Measurements from ENCODE around the gene TSHZ2. TPM values are rescaled to one million over a fixed set of nuclear protein-coding genes. Genes with fewer than 3 reads are reported as not detected.

Gene TSHZ2
- total RNA-seq, 1 donor from 2014 or later = 0.27 TPM

DNA sequence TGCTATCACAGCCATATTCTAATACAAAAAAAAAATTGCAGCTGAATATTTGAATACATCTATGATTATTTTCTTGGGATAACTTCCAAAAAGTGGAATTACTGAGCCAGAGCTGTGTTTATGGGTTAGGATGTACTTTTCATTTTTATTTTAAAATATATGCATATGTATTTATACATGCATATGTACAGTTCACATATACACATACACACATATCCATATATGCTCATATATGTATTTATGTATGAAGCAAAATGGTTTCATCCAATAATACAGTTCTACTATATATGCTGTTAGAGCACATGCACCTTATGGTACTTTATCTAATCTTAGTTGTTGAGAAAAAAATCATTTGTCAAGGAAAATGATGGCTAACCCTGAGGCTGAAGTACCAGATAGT lies 54.9 kb downstream of the TSHZ2 start:
- DNase-seq (ENCODE audit: low read depth) = no peak

DNA sequence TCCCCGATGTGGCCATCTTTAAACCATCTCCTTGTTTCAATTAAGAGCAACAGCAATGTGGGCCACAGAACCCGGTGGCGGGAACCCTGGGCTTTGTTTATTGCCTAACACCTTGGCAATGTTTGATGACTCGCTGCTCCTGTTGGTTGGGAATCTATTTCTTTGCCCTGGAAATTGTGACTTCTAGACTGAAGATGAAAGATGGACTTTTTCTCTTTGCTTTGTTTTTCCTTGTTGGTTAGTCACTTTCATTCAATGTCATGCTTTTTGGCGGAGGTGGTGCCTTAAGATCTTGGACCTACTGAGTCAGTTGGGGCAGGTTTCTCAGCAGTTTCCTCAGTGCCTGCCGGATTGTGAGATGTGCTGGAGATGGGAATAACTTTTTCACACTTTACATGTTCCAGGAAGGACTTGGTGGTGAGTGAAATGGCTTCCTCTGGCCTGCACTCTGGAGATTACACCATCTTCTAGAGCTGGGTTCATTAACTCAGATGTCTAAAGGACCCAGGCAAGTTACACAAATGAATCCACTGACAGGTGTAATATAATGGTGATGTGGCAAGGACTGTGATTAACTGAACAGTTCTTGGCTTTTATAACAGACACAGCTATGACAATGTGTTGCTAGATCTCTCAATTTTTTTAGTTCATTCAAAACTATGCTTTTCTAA lies 56.3 kb downstream of the TSHZ2 start:
- no peak for DNase-seq (ENCODE audit: low read depth)

DNA sequence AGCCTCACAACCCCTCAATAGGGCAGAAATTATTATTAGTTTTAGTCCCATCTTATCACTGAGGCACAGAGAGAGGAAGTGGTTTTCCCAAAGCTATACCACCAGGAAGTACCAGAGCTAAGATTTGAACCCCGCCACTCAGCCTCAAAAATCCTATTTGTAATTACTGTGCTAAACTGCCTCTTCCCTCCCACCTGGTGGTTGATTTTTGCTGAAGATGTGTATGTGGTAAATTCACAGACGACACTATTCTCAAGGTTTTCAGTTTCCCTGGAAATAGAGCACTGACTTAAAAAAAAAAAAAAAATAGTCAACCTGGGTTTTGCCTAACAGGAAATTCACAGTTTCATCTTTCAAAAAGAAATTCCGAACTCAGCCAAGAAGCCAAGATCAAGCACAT lies 57.9 kb downstream of the TSHZ2 start:
- no peak for DNase-seq (ENCODE audit: low read depth)

DNA sequence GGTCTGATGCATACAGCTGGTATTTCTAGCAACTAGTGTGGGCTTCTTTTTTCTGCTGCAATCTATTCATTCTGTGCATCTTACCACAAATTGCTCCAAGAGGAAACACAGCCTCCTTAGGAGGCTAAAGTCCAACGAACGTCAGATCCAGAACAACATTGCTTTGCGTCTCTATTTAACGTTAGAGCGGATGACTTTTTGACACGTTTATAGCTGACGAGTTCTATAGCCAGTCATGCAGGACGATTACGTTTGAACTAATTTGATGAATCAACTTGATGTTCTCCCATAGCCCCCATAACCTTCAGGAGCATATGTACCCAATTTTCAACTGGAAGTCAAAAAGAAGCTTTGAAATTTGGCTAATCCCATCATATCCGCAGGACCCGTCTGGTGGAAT lies 59.9 kb downstream of the TSHZ2 start:
- no peak for DNase-seq (ENCODE audit: low read depth)

DNA sequence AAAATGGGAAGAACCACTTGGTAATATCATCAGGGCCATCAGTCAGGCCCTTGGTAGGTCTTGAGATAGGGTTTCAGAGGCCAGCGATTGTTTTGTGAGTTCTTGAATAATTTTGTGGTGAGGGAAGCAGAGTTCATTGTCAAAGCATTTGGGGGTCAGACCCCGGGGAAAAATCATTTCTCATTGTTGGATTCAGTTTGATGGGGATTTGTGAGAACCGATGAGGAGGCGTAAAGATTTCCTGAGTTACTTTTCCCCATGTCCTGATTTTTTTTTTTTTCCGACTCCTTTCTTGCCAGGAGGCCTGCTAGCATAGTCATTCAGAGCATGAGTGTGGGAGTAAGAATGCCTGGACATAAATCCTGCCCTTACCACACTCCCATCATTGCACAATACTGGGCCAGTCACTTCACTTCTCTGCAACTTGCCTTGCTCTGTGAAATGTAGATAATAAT lies 60.3 kb downstream of the TSHZ2 start:
- DNase-seq (ENCODE audit: low read depth) = peak; percentile 5

DNA sequence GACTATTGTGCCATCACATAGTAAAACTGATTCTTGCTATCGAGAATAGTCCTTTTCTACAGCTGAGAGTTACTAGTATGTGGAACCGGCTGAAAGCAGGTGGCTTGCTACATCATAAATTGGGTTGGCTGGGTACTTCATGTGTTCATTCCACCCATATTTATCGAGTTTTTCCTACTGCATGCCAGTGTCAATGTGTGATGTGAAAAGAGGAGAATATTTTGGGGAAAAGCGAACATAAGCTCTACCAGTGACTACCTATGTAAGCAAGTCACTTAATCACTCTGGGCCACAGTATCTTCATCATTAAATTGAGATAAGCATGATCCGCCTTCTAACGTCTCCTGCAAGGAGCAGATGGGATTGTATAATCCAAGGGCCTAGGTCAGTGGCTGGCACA lies 61.0 kb downstream of the TSHZ2 start:
- no peak for DNase-seq (ENCODE audit: low read depth)

DNA sequence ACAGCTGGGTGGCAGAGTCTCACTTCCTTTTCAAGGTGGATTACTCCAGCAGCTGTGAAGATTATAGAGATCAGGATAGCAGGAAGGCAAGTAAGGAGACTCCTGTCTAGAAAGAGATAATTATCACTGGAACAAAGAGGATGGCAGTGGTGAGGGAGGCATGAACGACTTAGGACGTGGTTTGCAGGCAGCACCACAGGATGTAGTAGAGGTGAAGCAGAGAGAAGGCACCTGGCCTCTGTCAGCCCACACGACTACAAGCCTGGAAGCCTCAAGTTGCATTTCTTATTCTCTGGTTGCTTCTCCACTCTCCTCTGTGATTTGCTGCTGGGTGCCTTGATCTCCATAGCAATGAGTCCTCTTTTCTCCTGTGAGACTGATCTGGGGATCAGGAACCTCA lies 62.7 kb downstream of the TSHZ2 start:
- DNase-seq (ENCODE audit: low read depth) = no peak

DNA sequence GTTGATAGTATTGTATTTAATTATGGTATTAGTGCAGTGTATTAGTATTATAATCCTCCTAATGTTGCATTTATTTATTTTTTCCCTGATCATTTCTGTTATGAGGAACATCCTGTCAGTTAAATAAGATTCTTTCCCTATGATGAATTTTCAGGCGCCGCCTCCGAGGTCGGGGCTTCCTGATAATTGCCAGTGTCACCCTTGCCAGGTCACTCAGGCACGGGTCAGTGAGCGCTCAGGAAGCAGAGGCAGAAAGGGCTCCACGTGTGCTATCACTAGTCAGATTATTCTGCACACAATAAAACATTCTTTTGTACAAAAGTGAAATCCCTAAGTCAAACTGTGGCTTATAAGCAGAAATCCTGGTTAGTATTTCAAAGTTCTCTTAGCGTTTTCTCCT lies 64.8 kb downstream of the TSHZ2 start:
- DNase-seq (ENCODE audit: low read depth) = no peak

DNA sequence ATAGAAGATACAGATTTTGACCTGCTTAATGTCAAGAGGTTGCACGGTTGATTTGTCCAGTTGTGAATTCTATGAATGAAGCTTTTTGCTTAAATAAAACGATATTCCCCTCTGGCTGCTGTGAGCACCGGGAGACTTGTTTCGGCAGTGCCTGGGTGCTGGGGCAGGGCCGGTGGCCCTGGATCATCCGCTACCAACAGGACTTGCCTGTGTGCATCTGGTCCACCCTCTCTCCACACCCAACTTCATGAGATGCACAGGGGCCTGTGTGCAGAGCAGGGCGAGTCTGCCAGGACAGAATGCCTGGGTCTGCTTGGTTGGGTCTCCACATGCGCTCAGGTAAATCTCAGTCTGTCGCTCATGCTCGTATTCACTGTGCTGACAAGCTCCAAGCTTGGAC lies 65.5 kb downstream of the TSHZ2 start:
- DNase-seq (ENCODE audit: low read depth) = no peak

DNA sequence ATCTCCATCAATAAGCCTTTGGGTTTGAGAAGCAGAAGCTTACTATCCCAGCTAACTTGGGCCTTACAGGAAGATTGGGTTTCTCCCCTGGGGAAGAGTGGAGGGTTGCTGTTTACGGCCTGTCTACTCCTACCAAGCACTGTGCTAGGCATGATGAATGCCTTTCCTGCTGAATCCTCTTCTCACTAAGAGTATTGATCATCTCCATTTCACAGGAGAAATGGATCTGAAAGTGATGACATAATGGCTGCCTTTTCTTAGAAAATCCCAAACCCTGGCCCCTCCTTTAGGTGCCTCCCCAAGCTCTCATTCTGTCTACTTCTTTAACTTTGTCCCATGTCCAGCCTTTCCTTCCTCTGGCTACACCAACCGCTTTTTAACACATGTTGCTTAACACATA lies 66.1 kb downstream of the TSHZ2 start:
- no peak for DNase-seq (ENCODE audit: low read depth)

DNA sequence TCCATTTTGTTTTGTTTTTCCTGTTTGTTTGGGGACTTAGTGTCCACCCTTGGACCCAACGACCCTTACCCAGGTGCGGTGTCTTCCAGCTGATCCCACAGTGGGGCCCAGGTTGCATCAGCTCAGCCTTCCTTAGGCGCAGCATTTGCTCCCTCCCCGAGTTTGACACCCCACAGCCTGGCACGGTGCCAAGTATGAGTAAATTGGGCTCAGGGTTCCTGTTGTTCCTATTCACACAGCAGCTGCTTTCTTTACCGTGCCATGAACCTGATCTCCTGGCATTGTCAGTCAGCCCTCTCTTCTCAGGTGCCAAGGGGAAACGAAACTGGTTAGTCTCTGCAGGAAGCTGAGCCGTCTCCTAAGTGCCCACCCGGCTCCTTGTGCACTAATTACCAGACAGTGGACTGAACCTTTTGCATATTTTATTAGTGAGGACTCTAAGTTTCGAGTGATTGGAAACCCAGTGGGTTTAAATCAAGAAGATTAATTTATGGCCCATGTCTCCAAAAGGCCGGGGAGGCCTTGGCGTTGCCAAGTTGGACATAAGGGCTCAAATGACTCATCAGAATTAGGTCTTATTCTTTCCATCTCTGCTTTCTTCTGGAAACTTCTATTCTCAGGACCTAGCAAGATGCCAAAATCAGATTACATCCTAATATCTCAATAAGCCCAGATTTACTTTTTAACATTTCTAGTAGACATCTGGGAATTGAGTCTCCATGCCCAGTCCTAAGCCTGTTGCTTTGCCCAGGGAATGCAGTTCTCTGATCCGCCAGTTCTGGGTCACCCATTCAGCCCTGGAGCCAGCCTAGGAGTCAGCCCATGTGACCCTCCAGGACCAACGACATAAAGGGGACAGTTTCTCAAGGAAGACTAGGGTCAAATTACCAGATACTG lies 68.8 kb downstream of the TSHZ2 start:
- peak; percentile 6 for DNase-seq (ENCODE audit: low read depth)

DNA sequence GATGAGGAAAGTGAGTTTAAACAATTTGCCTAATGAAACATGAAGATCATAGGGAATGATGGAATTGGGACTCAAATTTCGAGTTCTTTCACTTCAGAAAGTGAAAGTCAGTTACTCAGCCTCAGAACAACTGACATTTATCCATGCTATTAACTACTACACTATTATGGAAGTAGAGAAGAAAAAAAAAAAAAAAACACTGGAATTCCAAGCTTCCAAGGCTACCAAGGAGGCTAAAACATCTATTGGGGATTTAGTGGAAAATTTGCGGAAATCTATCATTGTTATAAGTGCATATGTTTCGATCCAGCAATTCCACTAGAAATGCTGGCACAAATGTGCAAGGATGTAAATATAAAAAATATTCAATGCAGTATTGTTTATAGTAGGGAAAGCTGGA lies 70.4 kb downstream of the TSHZ2 start:
- no peak for DNase-seq (ENCODE audit: low read depth)

DNA sequence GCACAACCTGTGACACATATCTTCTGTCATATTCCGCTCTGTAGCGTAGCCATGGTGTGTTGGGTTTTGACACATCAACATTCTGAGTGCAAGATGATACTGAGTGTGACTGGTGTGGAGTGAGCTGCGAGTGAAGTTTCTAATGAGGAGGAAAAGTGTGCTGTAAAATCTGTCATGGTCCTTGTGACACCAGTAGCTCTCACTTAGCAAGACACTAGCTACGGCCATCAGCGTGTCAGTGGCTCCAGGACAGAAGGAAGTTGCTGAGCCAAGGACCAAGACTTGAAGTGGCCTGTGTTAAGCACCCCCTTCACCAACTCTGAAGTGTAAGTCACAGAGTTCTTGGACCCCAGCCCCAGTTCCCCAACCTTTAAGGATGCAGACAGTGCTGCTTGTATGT lies 72.1 kb downstream of the TSHZ2 start:
- DNase-seq (ENCODE audit: low read depth) = no peak

DNA sequence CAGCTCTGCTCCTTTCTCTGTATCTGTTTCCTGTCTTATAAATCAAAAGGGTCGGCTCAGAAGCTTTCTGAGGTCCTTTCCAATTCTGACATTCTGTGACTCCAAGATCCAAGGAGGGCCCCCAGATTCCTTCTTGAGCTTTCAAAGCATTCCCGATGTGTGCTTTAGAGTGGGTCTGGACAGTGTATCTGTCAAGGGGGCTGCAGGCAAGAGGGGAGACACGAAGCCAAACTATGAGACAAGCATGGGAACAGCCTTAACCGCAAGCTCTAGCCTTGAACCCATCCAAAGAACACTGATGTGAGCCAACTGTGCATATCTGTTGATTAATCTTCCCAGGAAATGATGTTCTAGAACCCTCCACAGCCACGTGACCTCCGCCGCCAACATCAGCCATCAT lies 73.8 kb downstream of the TSHZ2 start:
- DNase-seq (ENCODE audit: low read depth) = no peak

DNA sequence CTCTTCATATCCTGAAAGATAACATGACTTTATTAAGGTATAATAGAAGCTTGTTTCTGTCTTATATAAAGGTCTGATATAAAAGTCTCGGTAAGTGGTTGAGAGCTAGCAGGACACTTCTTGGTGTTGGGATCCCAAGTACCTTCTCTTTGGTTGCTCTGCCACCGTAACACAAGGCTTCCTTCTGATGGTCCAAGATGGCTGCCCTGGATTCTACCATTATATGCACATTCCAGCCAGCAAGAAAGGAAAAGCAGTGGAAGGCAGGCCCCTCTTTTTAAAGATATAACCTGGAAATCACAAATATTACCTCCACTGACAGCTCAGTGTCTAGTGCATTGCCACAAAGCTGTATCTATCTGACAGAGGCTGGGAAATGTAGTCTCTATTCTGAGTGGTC lies 75.0 kb downstream of the TSHZ2 start:
- DNase-seq (ENCODE audit: low read depth) = no peak

DNA sequence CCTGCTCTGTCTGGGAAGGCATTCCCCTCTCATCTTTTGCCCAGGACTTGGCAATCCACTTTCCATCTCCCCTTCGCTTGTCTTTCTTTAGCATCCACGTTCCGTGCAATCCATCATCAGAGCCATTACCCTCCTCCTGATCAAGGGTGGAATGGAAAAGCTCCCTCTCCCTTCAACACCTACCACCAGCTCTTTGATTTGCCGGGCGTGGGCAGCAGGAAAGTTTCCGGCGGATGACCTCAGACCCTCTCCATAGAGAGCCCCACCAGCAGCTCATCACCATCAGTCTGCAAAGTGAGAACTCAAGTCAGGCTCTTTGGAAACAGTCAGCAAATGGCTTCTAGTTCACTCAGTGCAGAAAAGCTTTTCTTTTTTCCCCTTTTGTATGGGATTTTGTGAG lies 76.2 kb downstream of the TSHZ2 start:
- no peak for DNase-seq (ENCODE audit: low read depth)

DNA sequence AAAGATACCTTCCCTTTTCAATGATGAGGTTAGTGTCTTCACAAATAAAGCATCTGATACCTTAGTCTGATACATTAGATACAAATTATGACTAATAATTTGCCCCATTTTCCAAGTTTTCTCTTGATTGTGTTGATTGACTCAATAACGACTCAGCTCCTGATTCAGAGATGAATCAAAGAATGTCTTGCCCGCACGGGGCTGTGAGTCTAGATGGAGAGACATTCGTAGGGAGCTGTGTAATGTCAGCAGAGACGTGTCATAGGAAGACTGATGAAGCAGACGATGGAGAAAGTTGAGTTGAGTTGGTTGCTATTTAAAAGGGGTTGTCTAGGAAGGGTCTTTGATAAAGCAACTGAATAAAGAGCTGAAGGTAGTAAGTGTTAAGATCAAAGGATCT lies 78.2 kb downstream of the TSHZ2 start:
- no peak for DNase-seq (ENCODE audit: low read depth)

DNA sequence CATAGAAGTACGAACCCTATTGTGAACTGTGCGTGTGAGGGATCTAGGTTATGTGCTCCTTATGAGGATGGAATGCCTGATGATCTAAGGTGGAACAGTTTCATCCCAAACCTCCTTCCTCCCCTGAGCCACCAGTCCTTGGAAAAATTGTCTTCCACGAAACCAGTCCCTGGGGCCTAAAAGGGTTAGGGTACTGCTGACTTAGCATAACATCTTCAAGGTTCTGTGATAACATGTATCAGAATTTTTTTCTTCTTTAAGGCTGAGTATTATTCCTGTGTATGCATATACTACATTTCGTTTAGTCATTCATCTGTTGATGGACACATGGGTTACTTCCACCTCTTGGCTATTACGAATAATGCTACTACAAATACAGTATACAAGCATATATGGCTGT lies 80.2 kb downstream of the TSHZ2 start:
- no peak for DNase-seq (ENCODE audit: low read depth)

DNA sequence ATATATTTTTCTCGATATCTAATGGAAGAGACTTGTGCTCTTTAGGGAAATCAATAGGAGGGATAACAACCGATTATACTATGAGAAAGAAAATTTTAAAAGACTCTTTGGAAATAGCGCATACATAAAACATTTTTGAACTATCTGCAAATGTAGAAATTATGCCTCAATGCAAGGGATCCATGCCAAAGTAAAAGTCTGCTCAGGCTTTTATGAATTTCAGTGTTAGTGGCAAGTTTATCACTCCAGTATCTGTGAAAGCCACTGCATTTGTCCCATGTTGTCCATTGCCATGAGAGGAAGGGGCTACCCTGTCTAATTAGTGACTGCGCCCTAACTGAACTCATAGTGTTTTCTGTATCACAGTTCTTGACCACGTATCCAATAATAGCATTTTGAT lies 81.4 kb downstream of the TSHZ2 start:
- DNase-seq (ENCODE audit: low read depth) = no peak

DNA sequence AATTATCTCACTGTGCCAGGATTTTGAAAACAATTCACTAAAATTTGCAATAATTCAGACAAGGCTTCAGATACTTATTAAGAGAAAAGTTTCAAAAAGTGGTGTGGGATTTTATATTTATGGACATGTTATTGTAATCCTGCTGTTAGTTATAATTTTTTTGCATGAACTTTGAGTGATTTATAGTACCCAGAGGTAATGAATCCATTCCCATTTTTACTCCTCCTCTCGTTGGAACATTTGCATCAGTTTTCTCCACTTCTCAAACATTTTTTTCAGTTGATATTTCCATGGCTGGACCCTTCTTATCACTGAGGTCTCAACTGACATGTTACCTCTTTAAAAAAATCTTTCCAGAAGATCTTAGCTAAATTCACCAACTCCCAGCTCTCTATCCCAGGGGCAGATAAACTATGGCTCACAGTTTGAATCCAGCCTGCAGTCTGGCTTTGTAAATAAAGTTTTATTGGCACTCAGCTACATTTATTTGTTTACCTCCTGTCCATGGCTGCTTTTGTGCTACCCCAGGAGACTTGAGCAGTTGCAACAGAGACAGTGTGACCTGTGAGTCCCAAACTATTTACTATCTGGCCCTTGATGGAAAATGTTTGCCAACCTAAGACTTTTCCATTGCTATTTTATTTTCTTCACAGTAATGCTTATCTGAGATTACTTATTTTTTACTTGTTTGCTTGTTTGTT lies 83.4 kb downstream of the TSHZ2 start:
- no peak for DNase-seq (ENCODE audit: low read depth)

DNA sequence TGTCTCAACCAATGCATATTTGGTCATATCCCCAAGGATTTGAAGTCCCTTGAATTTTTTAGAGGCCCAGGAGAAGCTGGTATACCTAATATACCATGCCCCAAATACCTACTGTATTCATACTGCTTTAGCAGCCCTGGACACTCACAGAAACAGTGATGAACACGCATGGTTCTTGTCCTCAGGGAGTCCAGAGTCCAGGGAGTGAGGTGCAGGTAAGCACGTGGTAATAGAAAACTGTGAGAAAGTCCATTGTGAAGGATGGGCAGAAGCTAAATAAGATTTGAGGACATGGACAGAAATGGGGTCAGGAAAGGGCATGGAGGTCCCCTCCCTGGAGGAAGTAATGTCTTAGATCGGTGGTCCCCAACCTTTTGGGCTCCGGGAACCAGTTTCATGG lies 85.4 kb downstream of the TSHZ2 start:
- DNase-seq (ENCODE audit: low read depth) = no peak

DNA sequence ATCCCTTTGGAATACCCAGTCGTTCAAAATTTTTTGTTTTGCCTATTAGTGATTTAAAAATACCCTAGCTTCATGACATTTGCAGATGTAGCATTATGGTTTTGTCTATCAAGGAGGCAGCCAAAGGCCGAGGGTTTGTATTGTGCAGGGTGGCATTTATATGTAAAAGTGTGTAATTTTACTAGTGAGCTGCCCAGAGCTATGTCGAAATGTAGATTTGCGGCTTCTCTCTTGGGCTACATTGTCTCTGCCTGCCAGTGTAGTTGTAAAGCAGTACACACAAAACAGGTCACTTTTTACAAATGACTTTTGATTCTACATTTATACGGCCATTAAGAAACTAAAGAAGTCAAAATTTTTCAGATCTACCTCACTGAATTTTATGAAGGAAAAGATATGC lies 87.7 kb downstream of the TSHZ2 start:
- no peak for DNase-seq (ENCODE audit: low read depth)
